ENCODE data around the gene JOSD2. TPM values are rescaled to one million over a fixed set of nuclear protein-coding genes. Genes with fewer than 3 reads are reported as not detected.
A peak's percentile ranks its signal among the peaks of the same experiment; 100 is the strongest.
"Not testable (repeated sequence)": the region's sequence is repeated elsewhere in the genome, so short reads cannot be mapped to it uniquely, and the experiment has no call there.

Gene JOSD2
- total RNA-seq, 1 donor from 2014 or later = 36.1 TPM

DNA sequence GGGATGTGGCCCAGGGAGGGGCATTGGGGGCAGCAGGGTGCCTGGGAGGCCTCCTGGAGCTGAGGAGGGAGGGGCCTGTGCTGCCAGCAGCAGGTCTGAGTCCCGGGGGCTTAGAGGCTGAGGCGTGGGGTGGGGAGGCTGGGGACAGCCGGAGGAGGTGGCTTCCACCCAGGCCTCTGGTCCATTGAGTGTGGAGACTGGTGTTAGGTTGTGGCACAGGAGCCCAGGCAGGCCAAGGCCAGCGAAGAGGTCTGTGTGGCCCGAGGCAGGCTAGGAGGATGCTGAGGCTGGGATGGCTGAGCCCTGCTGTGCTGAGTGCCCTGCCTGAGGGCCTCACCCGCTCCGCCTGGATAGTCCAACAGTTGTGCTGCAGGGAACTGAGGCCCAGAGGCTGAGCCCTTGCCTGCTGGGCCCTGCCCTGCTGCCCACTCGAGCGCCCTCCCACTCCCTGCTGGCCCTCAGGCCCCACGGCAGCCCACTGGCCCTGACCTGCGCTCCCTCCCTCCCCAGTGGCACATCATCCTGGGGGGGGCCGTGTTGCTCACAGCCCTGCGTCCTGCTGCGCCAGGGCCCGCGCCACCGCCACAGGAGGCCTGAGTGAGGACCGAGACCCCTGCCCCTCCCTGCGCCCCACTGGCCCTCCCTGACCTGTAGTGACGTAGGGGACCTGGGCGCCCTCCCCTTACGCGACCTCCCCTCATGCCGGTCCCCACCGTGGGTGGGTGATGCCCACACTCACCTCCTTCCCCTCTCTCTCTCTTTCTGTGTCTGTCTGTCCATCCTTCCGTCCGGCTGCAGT lies 29.4 kb downstream of the JOSD2 start:
- no peak for DNase-seq (ENCODE audit: low spot score)
- intact Hi-C loops (cut with DNase I) = no loop called here

DNA sequence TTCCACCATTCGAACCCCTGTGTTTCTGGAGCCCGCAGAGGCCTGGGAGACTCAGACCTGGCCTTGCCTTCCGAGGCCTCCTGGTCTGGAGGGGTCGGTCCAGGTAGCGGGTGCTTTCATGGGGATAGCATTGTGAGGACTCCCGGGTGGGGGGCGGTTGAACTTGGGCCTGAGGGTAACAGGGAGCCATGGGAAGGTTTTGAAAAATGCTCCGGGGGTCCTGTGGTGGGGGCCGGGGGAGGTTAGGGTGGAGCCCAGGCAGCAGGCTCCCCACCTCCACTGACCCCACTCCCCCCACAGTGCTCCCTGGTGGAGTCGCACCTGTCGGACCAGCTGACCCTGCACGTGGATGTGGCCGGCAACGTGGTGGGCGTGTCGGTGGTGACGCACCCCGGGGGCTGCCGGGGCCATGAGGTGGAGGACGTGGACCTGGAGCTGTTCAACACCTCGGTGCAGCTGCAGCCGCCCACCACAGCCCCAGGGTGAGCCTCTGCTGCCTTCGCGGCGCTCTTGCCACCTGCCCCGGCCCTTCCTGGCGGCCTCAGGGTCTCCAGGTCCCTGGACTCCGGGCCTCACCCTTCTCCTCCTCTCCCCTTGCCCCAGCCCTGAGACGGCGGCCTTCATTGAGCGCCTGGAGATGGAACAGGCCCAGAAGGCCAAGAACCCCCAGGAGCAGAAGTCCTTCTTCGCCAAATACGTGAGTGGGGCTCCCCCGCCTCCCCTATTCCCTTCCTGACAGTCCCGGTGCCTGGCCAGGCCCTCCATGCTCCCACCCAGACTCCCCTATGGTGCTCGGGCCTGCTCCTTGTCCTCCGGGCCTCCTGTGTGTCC lies 30.5 kb downstream of the JOSD2 start:
- intact Hi-C loops (cut with DNase I) = no loop called here
- no peak for DNase-seq (ENCODE audit: low spot score)

GRCh38 chr19:50479761-50480251 lies 31.2 kb downstream of the JOSD2 start:
- DNase-seq (ENCODE audit: low spot score) = no peak
- intact Hi-C loops (cut with DNase I) = loop anchor here (5.0 kb wide), 1 partner anchor 103 kb away; the partner anchor contains the start of gene NR1H2

DNA sequence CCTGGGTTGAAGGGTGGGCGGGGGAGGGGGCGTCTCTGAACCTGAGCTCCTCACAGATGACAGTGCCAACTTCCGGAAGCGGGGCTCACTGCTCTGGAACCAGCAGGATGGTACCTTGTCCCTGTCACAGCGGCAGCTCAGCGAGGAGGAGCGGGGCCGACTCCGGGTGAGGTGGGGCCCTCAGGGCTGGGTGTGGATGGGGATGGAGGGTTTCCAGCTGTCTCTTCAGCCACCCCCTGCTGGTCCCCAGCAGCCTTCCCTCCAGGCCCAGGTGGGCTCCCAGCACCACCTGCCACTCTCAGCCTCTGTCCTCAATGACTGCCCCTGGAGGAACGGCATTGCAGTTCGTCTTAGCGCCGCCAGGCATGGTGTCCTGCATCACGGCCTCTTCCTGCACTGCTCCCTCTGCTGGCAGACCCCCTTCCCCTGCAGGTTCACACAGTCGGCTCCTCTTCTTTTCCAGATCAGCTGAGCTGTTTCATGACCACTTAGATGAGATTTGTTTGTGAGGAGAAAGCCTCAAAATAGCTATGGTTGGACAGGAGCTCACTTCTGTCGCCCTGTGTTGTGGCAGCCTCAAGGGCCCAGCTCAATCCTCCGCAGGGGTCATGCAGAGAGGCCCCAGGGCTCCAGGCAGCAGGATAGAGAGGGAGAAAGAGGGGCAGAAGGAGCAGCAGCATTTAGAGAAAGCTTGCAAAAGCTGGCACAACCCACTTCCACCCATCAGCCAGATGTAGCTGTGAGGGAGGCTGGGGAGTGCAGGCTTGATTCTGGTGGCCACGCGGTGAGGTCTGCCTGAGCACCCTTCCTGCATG lies 31.9 kb downstream of the JOSD2 start:
- intact Hi-C loops (cut with DNase I) = loop anchor here (5.0 kb wide), 1 partner anchor 102 kb away; the partner anchor contains the start of gene NR1H2
- no peak for DNase-seq (ENCODE audit: low spot score)

DNA sequence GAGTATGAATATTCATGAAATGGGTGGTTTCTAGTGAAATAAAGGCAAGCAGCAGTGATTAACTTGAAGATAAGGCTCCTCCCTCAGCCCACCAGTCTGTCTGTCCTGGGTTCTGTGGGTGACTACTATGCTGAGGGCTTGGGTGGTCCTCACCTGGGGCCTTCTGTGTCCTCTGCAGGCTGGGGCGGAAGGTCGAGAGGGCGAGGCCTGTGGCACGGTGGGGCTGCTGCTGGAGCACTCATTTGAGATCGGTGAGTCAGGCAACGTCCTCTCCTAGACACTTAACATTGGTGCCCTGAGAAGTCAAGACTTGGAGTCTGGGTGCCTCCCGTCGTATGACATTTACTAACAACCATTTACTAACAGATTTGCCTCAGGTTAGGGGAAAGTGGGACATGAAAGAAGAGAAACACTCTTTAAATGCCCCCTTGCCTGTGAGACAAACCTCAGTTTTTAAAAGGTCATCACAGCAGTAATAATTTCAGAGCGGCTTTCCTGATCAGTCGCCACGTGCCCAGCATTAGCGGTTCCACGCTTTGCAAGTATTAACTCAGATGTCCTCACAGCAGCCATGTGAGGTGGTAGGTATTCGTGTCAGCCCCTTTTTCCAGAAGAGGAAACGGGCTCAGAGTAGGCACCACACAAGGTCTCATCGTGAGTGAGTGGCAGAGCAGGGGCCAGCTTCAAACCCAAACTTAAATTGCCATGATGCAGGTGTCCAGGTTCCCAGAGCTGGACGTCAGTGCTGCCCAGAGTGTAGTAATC lies 33.1 kb downstream of the JOSD2 start:
- intact Hi-C loops (cut with DNase I) = loop anchor here (2.0 to 5.0 kb wide), 2 partner anchors 33 to 101 kb away; partner anchors contain the start of genes JOSD2 and NR1H2
- no peak for DNase-seq (ENCODE audit: low spot score)

DNA sequence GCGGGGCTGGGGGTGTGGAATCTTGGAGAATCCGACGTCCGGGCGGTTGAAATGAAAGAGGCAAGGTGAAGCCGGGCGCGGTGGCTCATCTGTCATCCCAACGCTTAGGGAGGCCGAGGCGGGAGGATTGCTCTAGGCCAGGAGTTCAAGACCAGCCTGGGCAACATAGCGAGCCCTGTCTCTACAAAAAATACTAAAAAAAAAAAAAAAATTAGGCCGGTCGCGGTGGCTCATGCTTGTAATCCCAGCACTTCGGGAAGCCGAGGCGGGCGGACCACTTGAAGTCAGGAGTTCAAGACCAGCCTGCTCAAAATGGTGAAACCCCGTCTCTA lies 34.1 kb downstream of the JOSD2 start:
- DNase-seq (ENCODE audit: low spot score) = no peak
- intact Hi-C loops (cut with DNase I) = loop anchor here (2.0 to 5.0 kb wide), 2 partner anchors 34 to 100 kb away; partner anchors contain the start of genes JOSD2 and NR1H2

DNA sequence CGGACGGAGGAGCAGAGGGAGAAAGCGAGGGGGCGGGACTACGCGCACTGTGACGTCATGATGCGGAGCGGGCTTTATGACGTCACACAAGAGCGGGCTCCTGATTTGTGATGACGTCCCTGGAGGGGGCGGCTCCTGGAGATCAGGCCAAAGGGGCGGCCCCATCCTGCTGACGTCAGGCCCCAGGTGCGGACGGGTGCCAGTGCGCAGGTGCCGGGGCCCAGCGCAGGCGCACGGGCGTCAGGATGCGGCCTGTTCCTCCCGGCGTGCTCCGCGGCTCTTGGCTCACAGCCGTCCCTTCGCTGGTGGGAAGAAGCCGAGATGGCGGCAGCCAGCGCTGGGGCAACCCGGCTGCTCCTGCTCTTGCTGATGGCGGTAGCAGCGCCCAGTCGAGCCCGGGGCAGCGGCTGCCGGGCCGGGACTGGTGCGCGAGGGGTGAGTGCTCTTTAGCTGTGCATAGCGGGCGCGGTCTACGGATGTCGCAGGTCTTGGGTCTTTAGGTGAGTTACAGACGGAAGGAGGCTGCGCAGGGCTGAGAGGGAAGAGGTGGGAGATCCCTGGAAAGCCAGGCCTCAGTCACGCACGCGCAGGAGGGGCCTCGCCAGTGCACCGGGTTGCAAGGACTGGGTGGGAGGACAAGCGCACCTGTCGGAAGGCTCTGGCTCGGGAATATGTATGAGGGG lies 34.6 kb downstream of the JOSD2 start, which contains the start of the genes EMC10 and GARIN5A:
Gene EMC10 (plus strand): TSS at position 284 of the 683 bp plus-strand sequence. CDS start 38 bp downstream, at position 322.
Gene GARIN5A (minus strand): TSS at position 625 of the 683 bp plus-strand sequence. CDS start 460 bp downstream, at position 165.
- DNase-seq (ENCODE audit: low spot score) = peak; percentile 91
- intact Hi-C loops (cut with DNase I) = loop anchor here (2.0 to 5.0 kb wide), 2 partner anchors 34 to 99 kb away; partner anchors contain the start of genes JOSD2 and NR1H2

DNA sequence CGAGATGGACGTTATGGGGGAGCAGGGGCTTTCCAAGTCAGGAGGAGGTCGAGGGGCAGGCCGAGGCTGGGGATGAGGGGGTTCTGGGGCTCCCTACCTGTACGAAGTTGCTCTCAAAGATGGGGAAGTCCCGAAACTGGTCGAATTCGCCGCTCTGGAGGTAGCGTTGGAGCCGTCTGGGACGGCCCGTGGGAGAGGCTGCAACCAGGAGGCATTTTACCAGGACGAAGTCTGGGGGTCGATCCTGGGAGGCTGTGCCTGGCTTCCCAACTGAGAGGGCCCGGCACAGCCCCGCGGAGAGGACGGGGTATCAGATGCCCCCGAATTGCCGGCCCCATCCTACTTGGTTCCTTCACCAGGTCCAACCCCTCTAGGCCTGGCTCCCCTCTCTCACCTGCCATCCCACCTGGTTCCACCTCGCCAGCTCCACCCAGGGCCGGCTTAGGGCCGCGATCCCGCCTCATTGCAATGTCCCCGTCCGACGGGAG lies 35.2 kb downstream of the JOSD2 start:
- DNase-seq (ENCODE audit: low spot score) = no peak
- intact Hi-C loops (cut with DNase I) = loop anchor here (2.0 to 5.0 kb wide), 2 partner anchors 35 to 98 kb away; partner anchors contain the start of genes JOSD2 and NR1H2

DNA sequence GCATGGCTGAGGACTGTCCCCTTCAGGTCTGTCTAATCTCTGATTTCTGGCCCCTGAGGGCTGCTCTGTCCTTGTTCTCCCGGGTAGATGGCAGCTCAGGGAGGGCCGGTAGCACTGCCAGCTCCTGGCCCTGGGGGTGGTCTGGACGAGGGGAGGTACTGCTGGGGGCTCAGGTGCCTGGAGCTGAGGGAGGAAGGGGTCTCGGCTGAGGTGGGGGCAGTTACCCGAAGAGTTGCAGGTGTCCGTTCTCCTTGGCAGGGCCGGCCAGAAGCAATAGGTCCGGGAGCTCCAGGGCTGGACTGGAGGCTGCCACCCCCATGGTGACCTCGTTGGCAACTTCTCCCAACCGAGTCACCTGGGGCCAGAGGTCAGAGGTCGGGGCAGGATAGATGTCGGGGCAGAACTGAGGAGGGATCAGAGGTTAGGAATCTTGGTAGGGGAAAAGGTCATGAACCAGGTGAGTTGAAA lies 35.9 kb downstream of the JOSD2 start:
- no peak for DNase-seq (ENCODE audit: low spot score)
- intact Hi-C loops (cut with DNase I) = loop anchor here (5.0 kb wide), 1 partner anchor 98 kb away; the partner anchor contains the start of gene NR1H2

- DNase-seq (ENCODE audit: low spot score); intact Hi-C loops (cut with DNase I): not testable (repeated sequence)
Measured at GRCh38 chr19:50473336-50473735, 37.7 kb downstream of the JOSD2 start.

GRCh38 chr19:50468818-50469217 lies 42.2 kb downstream of the JOSD2 start:
- intact Hi-C loops (cut with DNase I) = no loop called here
- DNase-seq (ENCODE audit: low spot score) = no peak

DNA sequence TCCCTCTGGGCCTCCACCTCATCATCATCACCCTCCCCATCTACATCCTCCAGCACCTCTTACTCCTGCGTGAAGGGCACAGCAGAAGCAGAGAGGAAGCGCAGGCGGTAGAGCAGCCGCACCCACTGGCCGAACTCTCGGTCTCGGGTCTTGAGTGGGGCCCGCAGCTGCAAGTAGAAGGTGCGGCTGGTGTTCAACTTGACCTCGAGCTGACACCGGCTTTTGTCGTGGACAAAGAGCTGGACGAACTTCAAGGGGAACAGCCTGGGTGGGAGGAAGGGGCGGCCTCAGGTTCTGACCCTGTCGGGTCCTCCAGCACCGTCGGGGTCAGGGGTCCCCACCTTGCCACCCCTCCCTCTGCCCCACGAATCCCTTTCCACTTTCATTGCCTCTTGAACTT lies 43.4 kb downstream of the JOSD2 start:
- intact Hi-C loops (cut with DNase I) = no loop called here
- no peak for DNase-seq (ENCODE audit: low spot score)

- intact Hi-C loops (cut with DNase I) = no loop called here
- DNase-seq (ENCODE audit: low spot score) = no peak
Measured at GRCh38 chr19:50466706-50467039, 44.3 kb downstream of the JOSD2 start.

DNA sequence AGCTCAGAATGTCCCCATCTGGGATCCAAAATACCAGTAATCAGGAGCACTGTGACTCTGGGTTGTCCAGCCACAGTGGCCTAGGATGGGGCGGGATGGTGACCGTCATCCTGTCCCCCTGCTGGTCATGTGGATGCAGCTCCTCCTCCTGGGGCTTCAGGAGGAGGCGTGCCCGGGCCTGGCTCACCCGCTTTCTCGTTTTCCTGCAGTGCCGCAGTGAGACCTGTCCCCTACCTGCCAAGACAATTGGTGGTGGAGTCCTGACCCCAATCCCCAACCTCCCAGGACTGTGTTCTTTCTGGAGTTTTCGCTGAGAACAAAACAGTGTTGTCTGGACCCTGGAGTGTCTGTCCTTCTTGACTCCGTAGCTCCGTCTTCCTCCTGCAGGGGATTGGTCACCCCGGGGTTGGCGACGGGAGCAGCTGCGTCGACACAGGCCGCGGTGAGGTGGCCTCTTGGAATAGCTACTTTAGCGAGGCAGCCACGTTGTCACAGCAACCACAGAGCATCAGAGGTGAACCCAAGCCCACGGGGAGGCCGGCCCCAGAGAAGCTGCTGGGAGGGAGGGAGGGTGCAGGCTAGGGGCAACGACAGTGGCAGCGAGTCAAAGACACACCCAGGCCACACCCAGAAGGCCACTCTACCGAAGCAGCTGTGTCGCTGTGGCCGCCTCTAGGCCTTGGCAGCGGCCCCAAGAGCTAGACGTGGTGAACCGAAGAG lies 44.8 kb downstream of the JOSD2 start:
- DNase-seq (ENCODE audit: low spot score) = no peak

GRCh38 chr19:50465000-50465399 lies 46.0 kb downstream of the JOSD2 start:
- no peak for DNase-seq (ENCODE audit: low spot score)
- intact Hi-C loops (cut with DNase I) = no loop called here

More for the DNA sequence above, 44.8 kb downstream of the JOSD2 start:
- intact Hi-C loops (cut with DNase I) = no loop called here

DNA sequence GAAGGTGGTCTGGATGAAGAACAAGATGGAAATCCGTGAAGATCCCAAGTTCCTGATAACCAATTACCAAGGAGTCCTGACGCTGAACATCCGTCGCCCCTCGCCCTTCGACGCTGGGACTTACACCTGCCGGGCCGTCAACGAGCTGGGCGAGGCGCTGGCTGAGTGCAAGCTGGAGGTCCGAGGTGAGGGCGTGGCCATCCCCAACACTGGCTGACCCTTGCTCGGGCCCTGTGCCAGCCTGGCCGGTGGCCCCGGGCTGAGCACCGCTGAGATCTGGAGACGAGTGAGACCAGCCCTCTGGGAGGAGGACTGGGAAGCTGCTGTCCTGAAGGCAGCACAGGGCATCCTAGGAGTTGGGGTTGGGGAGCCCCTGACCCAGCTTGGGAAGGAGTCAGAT lies 46.6 kb downstream of the JOSD2 start:
- DNase-seq (ENCODE audit: low spot score) = no peak
- intact Hi-C loops (cut with DNase I) = no loop called here

DNA sequence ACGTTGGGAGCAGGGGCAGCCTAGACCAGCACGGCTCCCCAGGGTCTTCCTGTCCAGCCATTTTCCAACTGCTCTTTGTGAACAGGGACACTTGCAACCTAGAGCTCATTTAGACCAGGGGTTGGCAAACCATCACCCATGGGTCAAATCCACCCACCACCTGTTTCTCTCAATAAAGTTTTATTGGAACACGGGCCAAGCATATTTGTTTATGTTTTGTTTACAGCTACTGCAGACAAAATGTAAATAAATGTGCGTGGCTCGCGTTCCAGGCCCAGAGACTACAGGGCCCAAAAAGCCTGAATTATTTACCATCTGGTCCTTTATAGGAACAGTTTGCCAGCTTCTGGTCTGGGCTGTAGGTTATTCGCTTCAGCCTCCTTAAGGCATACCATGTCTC lies 48.0 kb downstream of the JOSD2 start:
- intact Hi-C loops (cut with DNase I) = no loop called here
- DNase-seq (ENCODE audit: low spot score) = no peak

Measured in cardiac septum (tissue), 1 donor.